Mesodermal cell (in vitro differentiated cells): ENCODE results near the gene OBI1. TPM values are rescaled to one million over a fixed set of nuclear protein-coding genes. Genes with fewer than 3 reads are reported as not detected.
A peak's percentile ranks its signal among the peaks of the same experiment; 100 is the strongest.

Source experiments
- H3K27ac ChIP-seq: 2 replicates; pipeline ENCODE4 v1.7.0; 2013; ENCODE audit warnings: mild to moderate bottlenecking, low read depth, low read length, moderate library complexity; ENCODE audit not compliant: severe bottlenecking
- H3K36me3 ChIP-seq: 2 replicates; pipeline ENCODE4 v1.7.1; 2013; ENCODE audit warnings: mild to moderate bottlenecking, low read length, moderate library complexity; ENCODE audit not compliant: control insufficient read depth, insufficient read depth
- H3K4me1 ChIP-seq: one replicate; pipeline ENCODE4 v1.7.1; 2013; ENCODE audit warnings: mild to moderate bottlenecking, low read length; ENCODE audit not compliant: insufficient read depth, control insufficient read depth, poor library complexity, severe bottlenecking
- H3K4me3 ChIP-seq: 2 replicates; pipeline ENCODE4 v1.7.0; 2013; ENCODE audit warnings: low read length, control low read depth, mild to moderate bottlenecking; ENCODE audit not compliant: insufficient read depth, poor library complexity, severe bottlenecking; ENCODE audit errors: extremely low read depth
- H3K9me3 ChIP-seq: 2 replicates; pipeline ENCODE4 v1.7.1; 2013; ENCODE audit warnings: mild to moderate bottlenecking, low read length, moderate library complexity; ENCODE audit not compliant: control insufficient read depth
- WGBS, 2 experiments: methylation state at CpG; one replicate each; pipeline ENCODE4 v1.1.5; 2013; ENCODE audit warnings: missing lambda C conversion rate in 2 of 2; ENCODE audit not compliant: insufficient coverage in 2 of 2; 5-methylcytosine and 5-hydroxymethylcytosine counted together
- polyA plus RNA-seq, 2 experiments: library from polyadenylated mRNA; stranded (reverse); fragments of 50-300 nt; gene quantifications; one replicate each; pipeline ENCODE4 v1.2.3, GENCODE V29; 2013

Gene OBI1, protein sequence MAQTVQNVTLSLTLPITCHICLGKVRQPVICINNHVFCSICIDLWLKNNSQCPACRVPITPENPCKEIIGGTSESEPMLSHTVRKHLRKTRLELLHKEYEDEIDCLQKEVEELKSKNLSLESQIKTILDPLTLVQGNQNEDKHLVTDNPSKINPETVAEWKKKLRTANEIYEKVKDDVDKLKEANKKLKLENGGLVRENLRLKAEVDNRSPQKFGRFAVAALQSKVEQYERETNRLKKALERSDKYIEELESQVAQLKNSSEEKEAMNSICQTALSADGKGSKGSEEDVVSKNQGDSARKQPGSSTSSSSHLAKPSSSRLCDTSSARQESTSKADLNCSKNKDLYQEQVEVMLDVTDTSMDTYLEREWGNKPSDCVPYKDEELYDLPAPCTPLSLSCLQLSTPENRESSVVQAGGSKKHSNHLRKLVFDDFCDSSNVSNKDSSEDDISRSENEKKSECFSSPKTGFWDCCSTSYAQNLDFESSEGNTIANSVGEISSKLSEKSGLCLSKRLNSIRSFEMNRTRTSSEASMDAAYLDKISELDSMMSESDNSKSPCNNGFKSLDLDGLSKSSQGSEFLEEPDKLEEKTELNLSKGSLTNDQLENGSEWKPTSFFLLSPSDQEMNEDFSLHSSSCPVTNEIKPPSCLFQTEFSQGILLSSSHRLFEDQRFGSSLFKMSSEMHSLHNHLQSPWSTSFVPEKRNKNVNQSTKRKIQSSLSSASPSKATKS
- polyA plus RNA-seq (2013, experiment 1 of 2), result 16.5 TPM
- polyA plus RNA-seq (2013, experiment 2 of 2), result 15.6 TPM

GRCh38 chr13:78658630-78659449 is at the start of gene OBI1:
Gene OBI1 (minus strand): TSS chr13:78659155. CDS start chr13:78659120, 35 bp downstream.
- Histone ChIP-seq H3K9me3 (no peaks in the 10 kb centered on the region), H3K27ac (peak within 1 kb of the TSS; percentile 79), H3K4me1 (no peaks in the 10 kb centered on the region), H3K4me3 (peak within 1 kb of the TSS; percentile 77), H3K36me3 (peaks cover 8% of the 10 kb centered on the region)
- WGBS, 2 experiments, result 6% methylated on average over 37 to 47 of the region's 67 CpGs

- Histone ChIP-seq H3K36me3 (no peaks in the 10 kb centered on the region), H3K4me3 (no peak overlapping the region), H3K4me1 (no peaks in the 10 kb centered on the region), H3K27ac (no peak overlapping the region), H3K9me3 (no peaks in the 10 kb centered on the region)
- WGBS, 2 experiments, result 100% methylated on average over 1 of the region's 1 CpG; no CpG with 5 or more reads in 1 of the 2 experiments
These were observed 42.4 kb upstream of the OBI1 start for GRCh38 chr13:78701383-78701782.

DNA sequence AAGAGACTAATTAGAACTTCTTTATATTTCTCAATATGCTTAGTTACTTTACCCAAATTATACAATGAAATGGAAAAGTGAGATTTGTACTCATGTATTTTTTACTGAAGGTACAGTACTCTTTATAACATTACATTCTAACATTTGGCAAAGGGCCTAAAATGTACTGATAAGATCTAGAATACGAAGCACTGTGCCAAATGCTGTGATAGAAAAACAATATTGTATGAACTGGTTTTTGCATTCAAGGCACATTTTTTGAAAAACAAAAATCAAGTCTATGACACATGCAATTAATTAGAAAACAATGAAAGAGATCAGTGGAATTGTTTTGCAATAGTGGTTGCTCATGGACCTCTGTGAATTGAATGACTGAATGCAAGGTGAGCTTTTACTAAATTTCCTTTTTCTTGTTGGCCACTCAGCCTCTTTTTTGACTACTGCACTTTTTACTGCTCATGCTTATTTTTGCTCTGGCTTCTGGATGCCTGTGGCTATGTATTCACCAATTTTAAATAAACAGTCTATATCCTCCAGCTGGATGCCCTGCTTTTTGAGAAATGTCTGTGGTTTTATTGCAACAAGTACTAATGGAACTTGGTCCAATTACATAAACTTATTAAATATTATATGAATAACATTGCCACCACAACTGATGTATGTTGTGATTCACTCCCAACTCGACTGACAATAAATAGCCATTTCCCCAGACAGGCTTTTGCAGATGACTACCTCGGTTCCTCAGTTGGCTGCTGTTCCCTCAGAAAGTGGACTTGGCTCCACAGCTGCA is 41.4 kb upstream of the OBI1 start:
- H3K4me1 ChIP-seq, result no peaks in the 10 kb centered on the region
- H3K4me3 ChIP-seq, result no peak overlapping the region
- H3K27ac ChIP-seq, result no peak overlapping the region
- no peaks in the 10 kb centered on the region for H3K36me3 ChIP-seq
- H3K9me3 ChIP-seq, result no peaks in the 10 kb centered on the region
- 71 to 89% methylated on average over 1 of the region's 3 CpGs for WGBS, 2 experiments

- H3K9me3 ChIP-seq, result no peaks in the 10 kb centered on the region
- no peak overlapping the region for H3K4me3 ChIP-seq
- H3K27ac ChIP-seq, result no peak overlapping the region
- no peaks in the 10 kb centered on the region for H3K4me1 ChIP-seq
- H3K36me3 ChIP-seq, result no peaks in the 10 kb centered on the region
- WGBS, 2 experiments, result 29 to 38% methylated on average over 1 to 2 of the region's 2 CpGs
These were observed 30.1 kb upstream of the OBI1 start for GRCh38 chr13:78689011-78689410.

DNA sequence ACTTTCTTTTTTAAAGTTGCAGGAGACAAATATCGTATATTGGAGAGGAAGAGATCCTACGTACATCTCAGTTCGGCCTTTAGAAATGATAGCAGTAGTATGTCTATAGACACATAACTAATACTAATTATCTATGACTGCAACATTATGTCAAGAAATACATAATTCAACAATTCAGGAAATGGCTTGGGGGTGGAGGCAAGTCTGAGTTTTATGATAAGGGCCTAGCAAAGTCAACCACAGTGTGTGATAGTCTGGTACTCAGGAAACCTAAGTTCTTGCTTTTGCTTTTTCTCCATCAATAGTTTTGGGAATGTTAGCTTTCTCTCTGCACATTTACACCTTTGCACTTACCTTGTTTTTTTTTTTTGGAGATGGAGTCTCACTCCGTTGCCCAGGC is 27.5 kb upstream of the OBI1 start:
- Histone ChIP-seq H3K4me3 (no peak overlapping the region), H3K36me3 (no peaks in the 10 kb centered on the region), H3K4me1 (no peaks in the 10 kb centered on the region), H3K9me3 (no peaks in the 10 kb centered on the region), H3K27ac (no peak overlapping the region)
- 86% methylated on average over 1 of the region's 4 CpGs; no CpG with 5 or more reads in 1 of the 2 experiments for WGBS, 2 experiments

DNA sequence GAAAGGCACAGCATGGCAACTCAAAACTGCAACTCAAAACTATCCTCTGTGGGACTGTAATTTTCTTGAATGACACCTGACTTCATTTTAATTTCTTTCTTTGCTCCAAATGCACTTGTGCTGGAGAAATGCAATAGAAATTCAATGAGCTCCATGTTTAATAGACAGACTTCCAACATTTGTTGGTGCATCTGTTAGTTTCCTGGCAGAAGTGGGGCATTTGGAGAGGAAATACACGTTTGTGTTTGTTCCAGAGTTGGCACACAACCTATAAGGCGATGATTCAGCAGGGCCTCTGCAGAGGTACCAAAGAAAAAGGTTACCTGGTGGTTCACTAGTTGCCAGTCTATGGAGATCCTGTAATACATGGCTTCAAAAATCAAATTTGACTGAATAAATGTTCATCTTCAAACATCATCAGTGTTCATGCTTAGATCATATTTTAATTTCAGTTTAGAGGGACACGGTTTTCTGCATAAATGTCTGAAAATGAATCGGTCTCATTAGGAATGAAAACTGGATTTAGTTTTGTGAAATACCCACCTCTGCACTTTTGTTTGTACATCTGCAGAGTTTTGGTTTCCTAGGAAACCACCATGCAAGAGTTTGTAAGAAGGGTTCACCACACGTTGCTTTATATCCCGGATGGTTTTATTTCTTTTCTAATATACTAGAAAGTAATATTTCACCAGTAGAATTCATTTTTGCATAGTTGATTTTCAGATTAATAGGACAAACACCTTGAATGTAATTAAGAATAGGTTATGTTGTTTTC is 21.8 kb upstream of the OBI1 start:
- Histone ChIP-seq H3K36me3 (no peaks in the 10 kb centered on the region), H3K9me3 (no peaks in the 10 kb centered on the region), H3K4me1 (peaks cover 7% of the 10 kb centered on the region), H3K4me3 (no peak overlapping the region), H3K27ac (no peak overlapping the region)
- WGBS, 2 experiments, result 46 to 50% methylated on average over 2 to 4 of the region's 6 CpGs

DNA sequence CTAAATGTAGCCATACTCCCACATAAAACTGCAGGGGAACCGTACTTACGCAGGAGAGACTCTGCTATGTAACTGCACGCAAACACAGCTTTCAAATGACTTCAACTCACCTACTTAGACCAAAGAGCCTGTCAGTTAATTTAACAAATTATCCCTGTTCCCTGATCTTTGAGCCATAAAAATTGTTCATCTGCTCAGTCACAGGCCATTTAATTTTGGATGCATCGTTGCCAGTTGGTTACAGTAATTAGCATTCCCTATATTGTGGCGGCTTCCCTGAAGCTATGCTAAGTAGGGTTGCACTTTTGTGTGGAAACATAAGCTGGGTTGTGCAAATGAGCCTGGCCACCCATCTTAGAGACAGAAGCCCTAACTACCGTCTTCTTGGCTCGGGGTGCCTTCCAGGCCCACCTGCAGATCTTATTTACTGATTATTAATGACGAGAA is 21.2 kb upstream of the OBI1 start:
- Histone ChIP-seq H3K9me3 (no peaks in the 10 kb centered on the region), H3K4me3 (no peak overlapping the region), H3K4me1 (peaks cover 7% of the 10 kb centered on the region), H3K27ac (no peak overlapping the region), H3K36me3 (no peaks in the 10 kb centered on the region)
- 82 to 84% methylated on average over 6 to 7 of the region's 8 CpGs for WGBS, 2 experiments

- no peak overlapping the region for H3K4me3 ChIP-seq
- no CpG with 5 or more reads among the region's 1 CpG for WGBS, 2 experiments
- peaks cover 7% of the 10 kb centered on the region for H3K4me1 ChIP-seq
- no peaks in the 10 kb centered on the region for H3K9me3 ChIP-seq
- no peaks in the 10 kb centered on the region for H3K36me3 ChIP-seq
- peak overlapping the region; percentile 33 for H3K27ac ChIP-seq
These were observed 20.4 kb upstream of the OBI1 start for GRCh38 chr13:78679329-78679728.

GRCh38 chr13:78675112-78675511 is 16.2 kb upstream of the OBI1 start:
- H3K4me1 ChIP-seq, result peaks cover 7% of the 10 kb centered on the region
- H3K9me3 ChIP-seq, result no peaks in the 10 kb centered on the region
- WGBS, 2 experiments, result 63 to 80% methylated on average over 1 of the region's 3 CpGs
- no peak overlapping the region for H3K4me3 ChIP-seq
- H3K36me3 ChIP-seq, result no peaks in the 10 kb centered on the region
- H3K27ac ChIP-seq, result no peak overlapping the region
